Pancreas (tissue), 10 donors: ENCODE results near the gene NSMF. TPM values are rescaled to one million over a fixed set of nuclear protein-coding genes. Genes with fewer than 3 reads are reported as not detected.
A peak's percentile ranks its signal among the peaks of the same experiment; 100 is the strongest.

Experiments used
- ATAC-seq, 4 donors: fragments of 200-7000 bp; cut with Tn5 transposase; one replicate each; pipeline versions ENCODE4 v1.8.0 to v1.9.1; 2020; ENCODE audit warnings: mild to moderate bottlenecking in 4 of 4, moderate library complexity in 4 of 4
- DNase-seq, 6 donors: peaks; one replicate each; pipeline ENCODE4 v3.0.0-alpha.2; 2020
- FAIRE-seq: peaks from 2 replicates; lab custom pipeline; 2012; peaks lifted over from hg19 to GRCh38; lab: Jason Lieb, UNC
- H3K27ac ChIP-seq, 4 donors: fragments of 200-600 bp; sonication (generic); 1 replicate in 3 of 4; 2 replicates in 1 of 4; pipeline versions ENCODE4 v1.5.0 to v1.8.0; 2020
- H3K27me3 ChIP-seq, 4 donors: fragments of 200-600 bp; one replicate each; pipeline ENCODE4 v1.8.0; 2021
- H3K36me3 ChIP-seq, 3 donors: fragments of 200-600 bp; sonication (generic) in 1 of 3; one replicate each; pipeline versions ENCODE4 v1.5.0 to v1.8.0; 2020 to 2021
- H3K4me1 ChIP-seq, 3 donors: fragments of 200-600 bp; one replicate each; pipeline ENCODE4 v1.8.0; 2021
- H3K4me3 ChIP-seq, 4 donors: fragments of 200-600 bp; sonication (generic) in 2 of 4; one replicate each; pipeline versions ENCODE4 v1.5.0 to v1.8.0; 2020 to 2021
- H3K9me3 ChIP-seq, 4 donors: fragments of 200-600 bp; one replicate each; pipeline ENCODE4 v1.8.0; 2021
- CTCF ChIP-seq, 4 donors: fragments of 200-600 bp; sonication (generic) in 3 of 4; IDR thresholded peaks; one replicate each; pipeline versions ENCODE4 v1.5.0 to v1.8.0; 2021; ENCODE audit warnings: antibody characterized with exemption in 4 of 4
- WGBS, 2 donors: extraction: QIAGEN DNeasy Blood & Tissue Kit; methylation state at CpG; one replicate each; pipeline ENCODE4 v1.1.7; 2013; 5-methylcytosine and 5-hydroxymethylcytosine counted together
- intact Hi-C, 3 donors: fragments of 100-400 bp; cut with DNase I; formaldehyde crosslinking; loops; one replicate each; pipeline versions ENCODE4 v1.11.1 to v1.14.2; 2022
- polyA plus RNA-seq, 2 donors: library from polyadenylated mRNA; stranded (reverse); fragments of 200-250 nt; gene quantifications; one replicate each; pipeline ENCODE4 v1.2.3, GENCODE V29; 2013
- total RNA-seq, 6 donors: library from RNA; stranded (reverse); fragmentation: NEBNext Ultra II Directional in 4 of 6; extraction: Animal tissue kit (Norgen Biotek cat#: 25700) in 4 of 6; gene quantifications; one replicate each; pipeline versions ENCODE4 v1.2.1 to v1.2.4, GENCODE V29; 2021 to 2023
- donor health status: healthy with polysubstance abuse.
- donor health status: DM: no; HTN: no; CAD: no; lungs with moderate emphysema.
- donor health status: DM: no; HTN: no; CAD: no.
- donor health status: control.
- donor health status: control.
- donor health status: Bipolar disorder and iron deficiency.
- donor health status: DM: yes; HTN: yes; CAD: no.
- donor health status: DM: no; HTN: no; CAD: no.
- donor health status: DM: no; HTN: no; CAD: no.
- donor health status: DM: yes; HTN: yes; CAD: no.

NSMF gene
- total RNA-seq (10 to 100 TPM; 22.0 to 34.4 (median 26.3) TPM), polyA plus RNA-seq (10 to 100 TPM; 68.6 to 81.0 TPM)

- FAIRE-seq = no peak
- H3K9me3 ChIP-seq = no peaks in the 10 kb centered on the region
- H3K36me3 ChIP-seq = no peaks in the 10 kb centered on the region
- intact Hi-C loops = no loop called here
- peak; percentile 72 to 92 (median 85) for ATAC-seq
- H3K27me3 ChIP-seq = no peaks in the 10 kb centered on the region
- 1% methylated on average over 51 to 62 of the region's 62 CpGs for WGBS, 2 donors
- peak within 1 kb of the TSS; percentile 38 to 74 (median 56) for H3K4me3 ChIP-seq
- peak; percentile 89 to 99 (median 96) for DNase-seq
- peaks cover 0 to 22% (median 3%) of the 10 kb centered on the region in 3 donors for H3K4me1 ChIP-seq
- H3K27ac ChIP-seq = peak within 1 kb of the TSS; percentile 11 to 61 (median 44)
- no peak for TF ChIP-seq CTCF (IDR thresholded peaks at IDR 0.05)
These were observed at the start of gene NSMF for GRCh38 chr9:137459152-137459600. NSMF (minus strand) TSS chr9:137459334; CDS start chr9:137459102, 232 bp downstream.

- no peak overlapping the region for H3K4me3 ChIP-seq
- WGBS, 2 donors = 92 to 93% methylated on average over 26 of the region's 26 CpGs
- no peaks in the 10 kb centered on the region for H3K9me3 ChIP-seq
- DNase-seq = peak in 1 of 6 donors; percentile 32
- no peak for FAIRE-seq
- no peaks in the 10 kb centered on the region for H3K4me1 ChIP-seq
- intact Hi-C loops = no loop called here
- no peaks in the 10 kb centered on the region for H3K36me3 ChIP-seq
- peak in 1 of 4 donors; percentile 9 for ATAC-seq
- H3K27me3 ChIP-seq = no peaks in the 10 kb centered on the region
- H3K27ac ChIP-seq = no peak overlapping the region
- TF ChIP-seq CTCF (IDR thresholded peaks at IDR 0.05) = no peak
These were observed 47.6 kb upstream of the NSMF start for GRCh38 chr9:137506702-137507171.

- Histone ChIP-seq H3K27ac (no peak overlapping the region), H3K36me3 (no peaks in the 10 kb centered on the region), H3K4me1 (no peaks in the 10 kb centered on the region), H3K4me3 (no peak overlapping the region), H3K9me3 (no peaks in the 10 kb centered on the region), H3K27me3 (no peaks in the 10 kb centered on the region)
- no peak for TF ChIP-seq CTCF (IDR thresholded peaks at IDR 0.05)
- intact Hi-C loops = no loop called here
- 85 to 87% methylated on average over 15 of the region's 15 CpGs for WGBS, 2 donors
- ATAC-seq (peak in 1 of 4 donors; percentile 12), DNase-seq (peak in 1 of 6 donors; percentile 59), FAIRE-seq (no peak)
These were observed 47.1 kb upstream of the NSMF start for GRCh38 chr9:137506274-137506673.

GRCh38 chr9:137505421-137506140 lies 46.4 kb upstream of the NSMF start:
- WGBS, 2 donors = 92 to 93% methylated on average over 28 of the region's 28 CpGs
- Histone ChIP-seq H3K27me3 (no peaks in the 10 kb centered on the region), H3K4me3 (no peak overlapping the region), H3K4me1 (no peaks in the 10 kb centered on the region), H3K9me3 (no peaks in the 10 kb centered on the region), H3K27ac (no peak overlapping the region), H3K36me3 (no peaks in the 10 kb centered on the region)
- ATAC-seq = no peak
- no peak for FAIRE-seq
- intact Hi-C loops = no loop called here
- peak in 1 of 6 donors; percentile 48 for DNase-seq
- no peak for TF ChIP-seq CTCF (IDR thresholded peaks at IDR 0.05)

- Histone ChIP-seq H3K9me3 (no peaks in the 10 kb centered on the region), H3K36me3 (peaks cover 0 to 5% (median 0%) of the 10 kb centered on the region in 3 donors), H3K4me3 (no peak overlapping the region), H3K27me3 (no peaks in the 10 kb centered on the region), H3K27ac (no peak overlapping the region), H3K4me1 (no peaks in the 10 kb centered on the region)
- DNase-seq = peak in 1 of 6 donors; percentile 3
- 89 to 91% methylated on average over 7 of the region's 7 CpGs for WGBS, 2 donors
- no peak for FAIRE-seq
- intact Hi-C loops = no loop called here
- no peak for TF ChIP-seq CTCF (IDR thresholded peaks at IDR 0.05)
- ATAC-seq = no peak
These were observed 45.3 kb upstream of the NSMF start for GRCh38 chr9:137504432-137504777.
